ENCODE data around the gene ZNF444. TPM values are rescaled to one million over a fixed set of nuclear protein-coding genes. Genes with fewer than 3 reads are reported as not detected.

Gene ZNF444
- total RNA-seq, 1 donor from 2014 or later: 28.7 TPM

DNA sequence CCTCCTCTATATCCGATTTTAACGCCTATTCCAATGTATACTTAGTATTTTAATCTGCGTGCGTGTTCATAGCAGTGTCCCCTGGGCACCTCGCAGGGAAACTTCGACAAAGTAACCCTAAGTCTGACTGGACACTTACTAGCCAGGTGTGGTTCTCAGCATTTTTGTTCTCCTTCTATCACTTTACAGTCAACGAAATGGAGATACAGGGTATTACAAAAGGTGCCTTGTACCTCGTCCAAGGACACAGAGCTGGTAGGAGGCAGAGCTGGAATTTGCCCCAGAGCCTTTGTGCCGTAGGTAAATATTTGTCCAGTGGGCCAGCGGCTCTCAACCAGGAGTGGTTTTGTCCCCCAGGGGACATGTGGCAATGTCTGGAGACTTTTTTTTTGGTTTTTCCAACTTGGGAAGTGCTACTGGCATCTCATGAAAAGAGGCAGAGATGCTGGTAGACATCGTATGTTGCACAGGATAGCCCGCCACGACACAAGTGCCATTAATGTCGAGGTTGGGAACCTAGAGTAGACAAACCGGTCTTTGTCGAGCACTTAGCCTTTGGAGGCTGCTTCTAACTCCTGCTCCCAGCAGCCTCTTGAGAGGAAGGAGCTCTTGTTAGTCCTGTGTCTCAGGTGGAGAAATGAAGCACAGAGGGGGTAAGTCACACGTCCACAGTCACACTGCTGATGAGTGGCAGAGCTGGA, 1.1 kb downstream of the ZNF444 start:
- Histone ChIP-seq H3K36me3 (peaks cover 0 to 6% of the 10 kb centered on the region in 2 donors), H3K27ac (peak overlapping the region; percentile 88), H3K9me3 (no peaks in the 10 kb centered on the region), H3K4me1 (peaks cover 27% of the 10 kb centered on the region), H3K27me3 (no peaks in the 10 kb centered on the region), H3K4me3 (peak overlapping the region; percentile 57 to 76)
- no peak for TF ChIP-seq POLR2A (IDR thresholded peaks at IDR 0.05)
- TF ChIP-seq POLR2AphosphoS5 (IDR thresholded peaks at IDR 0.05; ENCODE audit: insufficient read depth in 1 of 2, low read depth in 1 of 2): no peak
- TF ChIP-seq, protein P1, sequence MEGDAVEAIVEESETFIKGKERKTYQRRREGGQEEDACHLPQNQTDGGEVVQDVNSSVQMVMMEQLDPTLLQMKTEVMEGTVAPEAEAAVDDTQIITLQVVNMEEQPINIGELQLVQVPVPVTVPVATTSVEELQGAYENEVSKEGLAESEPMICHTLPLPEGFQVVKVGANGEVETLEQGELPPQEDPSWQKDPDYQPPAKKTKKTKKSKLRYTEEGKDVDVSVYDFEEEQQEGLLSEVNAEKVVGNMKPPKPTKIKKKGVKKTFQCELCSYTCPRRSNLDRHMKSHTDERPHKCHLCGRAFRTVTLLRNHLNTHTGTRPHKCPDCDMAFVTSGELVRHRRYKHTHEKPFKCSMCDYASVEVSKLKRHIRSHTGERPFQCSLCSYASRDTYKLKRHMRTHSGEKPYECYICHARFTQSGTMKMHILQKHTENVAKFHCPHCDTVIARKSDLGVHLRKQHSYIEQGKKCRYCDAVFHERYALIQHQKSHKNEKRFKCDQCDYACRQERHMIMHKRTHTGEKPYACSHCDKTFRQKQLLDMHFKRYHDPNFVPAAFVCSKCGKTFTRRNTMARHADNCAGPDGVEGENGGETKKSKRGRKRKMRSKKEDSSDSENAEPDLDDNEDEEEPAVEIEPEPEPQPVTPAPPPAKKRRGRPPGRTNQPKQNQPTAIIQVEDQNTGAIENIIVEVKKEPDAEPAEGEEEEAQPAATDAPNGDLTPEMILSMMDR (IDR thresholded peaks at IDR 0.05): no peak
- DNase-seq (ENCODE audit: extremely low spot score in 2 of 2): no peak
- intact Hi-C loops (cut with DNase I): loop anchor here (5.0 kb wide), 1 partner anchor 35 kb away; no protein-coding TSS in a partner anchor

DNA sequence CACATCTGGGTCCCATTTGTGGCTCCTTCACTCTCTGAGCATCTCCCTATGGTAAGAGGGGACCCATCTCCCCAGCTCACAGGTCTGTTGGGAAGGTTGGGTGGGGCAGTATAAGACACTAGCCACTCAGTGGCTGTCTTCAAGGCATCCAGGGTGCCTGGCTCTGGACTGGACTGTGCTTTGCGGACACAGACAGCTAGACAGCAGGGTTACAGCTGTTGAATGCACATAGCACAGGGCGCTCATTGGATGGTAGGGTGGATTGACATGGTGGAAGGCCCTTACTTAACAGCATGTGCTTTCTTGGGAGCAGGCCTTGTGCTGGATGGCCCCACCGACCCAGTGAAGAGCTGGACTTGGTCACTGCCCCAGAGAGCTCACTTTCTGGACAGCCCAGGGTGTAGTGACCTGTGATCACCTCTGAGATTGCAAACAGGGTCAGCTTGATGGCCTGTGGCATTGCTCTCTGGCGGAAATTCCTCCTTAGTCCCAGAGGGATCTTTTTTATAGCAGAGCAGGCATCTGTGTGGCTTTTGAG, 1.9 kb downstream of the ZNF444 start:
- H3K36me3 ChIP-seq: peaks cover 0 to 13% of the 10 kb centered on the region in 2 donors
- no peak overlapping the region for H3K27ac ChIP-seq
- H3K4me1 ChIP-seq: peaks cover 27% of the 10 kb centered on the region
- no peak for DNase-seq (ENCODE audit: extremely low spot score in 2 of 2)
- no peak for TF ChIP-seq POLR2AphosphoS5 (IDR thresholded peaks at IDR 0.05; ENCODE audit: insufficient read depth in 1 of 2, low read depth in 1 of 2)
- TF ChIP-seq, protein P1 (IDR thresholded peaks at IDR 0.05): no peak
- TF ChIP-seq POLR2A (IDR thresholded peaks at IDR 0.05): no peak
- no peaks in the 10 kb centered on the region for H3K27me3 ChIP-seq
- intact Hi-C loops (cut with DNase I): loop anchor here (5.0 kb wide), 1 partner anchor 36 kb away; no protein-coding TSS in a partner anchor
- H3K9me3 ChIP-seq: no peaks in the 10 kb centered on the region
- no peak overlapping the region for H3K4me3 ChIP-seq

DNA sequence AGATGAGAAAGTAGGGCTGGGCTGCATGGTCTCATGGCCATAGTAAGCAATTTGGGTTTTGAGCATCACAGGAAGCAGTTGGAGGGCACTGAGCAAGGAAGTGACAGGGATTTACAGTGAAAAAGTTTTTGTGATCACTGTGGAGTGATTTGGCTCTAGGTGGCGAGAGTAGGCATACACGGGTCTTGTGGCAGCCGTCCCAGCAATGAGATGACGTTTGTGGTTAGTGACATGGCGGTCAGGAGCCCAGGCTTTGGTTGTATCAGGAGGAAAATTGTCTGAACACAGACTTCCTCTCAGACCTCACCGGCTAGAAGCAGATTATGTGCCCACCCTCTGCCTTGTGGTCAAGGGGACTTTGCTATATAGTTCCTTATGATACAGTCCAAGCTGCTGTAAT, 3.3 kb downstream of the ZNF444 start:
- H3K9me3 ChIP-seq: no peaks in the 10 kb centered on the region
- H3K4me1 ChIP-seq: peaks cover 27% of the 10 kb centered on the region
- H3K36me3 ChIP-seq: peaks cover 0 to 22% of the 10 kb centered on the region in 2 donors
- no peak overlapping the region for H3K4me3 ChIP-seq
- H3K27ac ChIP-seq: no peak overlapping the region
- TF ChIP-seq POLR2A (IDR thresholded peaks at IDR 0.05): no peak
- TF ChIP-seq POLR2AphosphoS5 (IDR thresholded peaks at IDR 0.05; ENCODE audit: insufficient read depth in 1 of 2, low read depth in 1 of 2): no peak
- TF ChIP-seq, protein P1 (IDR thresholded peaks at IDR 0.05): no peak
- no peak for DNase-seq (ENCODE audit: extremely low spot score in 2 of 2)
- intact Hi-C loops (cut with DNase I): loop anchor here (5.0 kb wide), 1 partner anchor 37 kb away; no protein-coding TSS in a partner anchor
- no peaks in the 10 kb centered on the region for H3K27me3 ChIP-seq

DNA sequence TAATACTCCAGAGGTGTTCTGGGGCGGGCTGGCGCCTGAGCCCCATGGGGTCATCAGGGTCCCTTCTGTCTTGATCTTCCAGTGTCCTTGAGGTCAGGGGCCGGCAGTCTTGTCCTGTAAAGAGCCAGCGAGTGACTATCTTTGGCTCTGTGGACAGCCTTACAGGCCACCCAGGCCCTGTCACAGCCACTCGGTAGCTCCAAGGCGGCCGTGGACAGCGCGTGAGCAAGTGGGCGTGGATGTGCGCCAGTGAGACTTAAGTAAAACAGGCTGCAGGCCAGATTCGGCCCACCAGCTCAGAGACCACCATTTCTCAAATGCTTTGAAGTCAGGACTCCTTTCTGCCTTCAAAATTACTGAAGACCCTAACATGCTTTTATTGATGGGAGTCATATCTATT, 3.7 kb downstream of the ZNF444 start:
- Histone ChIP-seq H3K9me3 (no peaks in the 10 kb centered on the region), H3K27me3 (no peaks in the 10 kb centered on the region), H3K36me3 (peaks cover 0 to 22% of the 10 kb centered on the region in 2 donors), H3K27ac (no peak overlapping the region), H3K4me3 (no peak overlapping the region), H3K4me1 (peaks cover 25% of the 10 kb centered on the region)
- TF ChIP-seq POLR2A (IDR thresholded peaks at IDR 0.05) (no peak), POLR2AphosphoS5 (IDR thresholded peaks at IDR 0.05; ENCODE audit: insufficient read depth in 1 of 2, low read depth in 1 of 2) (no peak)
- TF ChIP-seq, protein P1 (IDR thresholded peaks at IDR 0.05): no peak
- no peak for DNase-seq (ENCODE audit: extremely low spot score in 2 of 2)
- intact Hi-C loops (cut with DNase I): loop anchor here (5.0 kb wide), 1 partner anchor 38 kb away; no protein-coding TSS in a partner anchor

DNA sequence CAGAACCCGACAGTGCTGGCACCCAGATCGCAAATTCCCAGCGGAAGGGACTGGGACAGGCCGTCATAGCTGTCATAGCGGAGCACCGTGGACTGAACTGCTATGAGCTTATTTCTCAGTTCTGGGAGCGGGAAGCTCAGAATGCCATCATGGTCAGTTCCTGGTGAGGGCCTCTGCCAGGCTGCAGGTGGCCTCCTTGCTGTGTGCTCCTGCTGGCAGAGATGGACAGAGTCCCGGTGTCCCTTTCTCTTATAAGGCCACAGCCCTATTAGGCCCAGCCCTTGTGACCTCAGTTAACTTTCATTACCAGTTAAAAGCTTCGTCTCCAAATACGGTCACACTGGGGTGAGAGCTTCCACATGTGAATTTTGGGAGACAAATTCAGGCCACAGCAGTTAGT, 4.6 kb downstream of the ZNF444 start:
- peaks cover 21% of the 10 kb centered on the region for H3K4me1 ChIP-seq
- intact Hi-C loops (cut with DNase I): no loop called here

More for the DNA sequence above, 4.6 kb downstream of the ZNF444 start:
- no peak for TF ChIP-seq POLR2A (IDR thresholded peaks at IDR 0.05)
- TF ChIP-seq POLR2AphosphoS5 (IDR thresholded peaks at IDR 0.05; ENCODE audit: insufficient read depth in 1 of 2, low read depth in 1 of 2): no peak
- H3K27me3 ChIP-seq: no peaks in the 10 kb centered on the region
- DNase-seq (ENCODE audit: extremely low spot score in 2 of 2): no peak
- H3K27ac ChIP-seq: no peak overlapping the region
- no peak overlapping the region for H3K4me3 ChIP-seq
- H3K9me3 ChIP-seq: no peaks in the 10 kb centered on the region
- peaks cover 0 to 22% of the 10 kb centered on the region in 2 donors for H3K36me3 ChIP-seq
